ENCODE measurements around the gene PTX4. TPM values are rescaled to one million over a fixed set of nuclear protein-coding genes. Genes with fewer than 3 reads are reported as not detected.
"Not testable (repeated sequence)": the region's sequence is repeated elsewhere in the genome, so short reads cannot be mapped to it uniquely, and the experiment has no call there.

PTX4 gene
- total RNA-seq, 1 donor from 2014 or later, result not detected

- Mint-ChIP-seq H3K4me3 (no peak overlapping the region), H3K9me3 (no peaks in the 10 kb centered on the region), H3K4me1 (peaks cover 10% of the 10 kb centered on the region), H3K27ac (no peak overlapping the region), H3K36me3 (ENCODE audit: low read depth) (no peaks in the 10 kb centered on the region), H3K27me3 (no peaks in the 10 kb centered on the region)
- POLR2A ChIA-PET, result interaction anchor here (0.6 kb wide), 1 partner anchor 15 kb away, joined by 3 read pairs; no protein-coding TSS in a partner anchor
- no peak for DNase-seq
- CTCF ChIA-PET, result no interaction called here
- no peak for ATAC-seq (ENCODE audit: low read depth)
- TF ChIP-seq, protein P1, sequence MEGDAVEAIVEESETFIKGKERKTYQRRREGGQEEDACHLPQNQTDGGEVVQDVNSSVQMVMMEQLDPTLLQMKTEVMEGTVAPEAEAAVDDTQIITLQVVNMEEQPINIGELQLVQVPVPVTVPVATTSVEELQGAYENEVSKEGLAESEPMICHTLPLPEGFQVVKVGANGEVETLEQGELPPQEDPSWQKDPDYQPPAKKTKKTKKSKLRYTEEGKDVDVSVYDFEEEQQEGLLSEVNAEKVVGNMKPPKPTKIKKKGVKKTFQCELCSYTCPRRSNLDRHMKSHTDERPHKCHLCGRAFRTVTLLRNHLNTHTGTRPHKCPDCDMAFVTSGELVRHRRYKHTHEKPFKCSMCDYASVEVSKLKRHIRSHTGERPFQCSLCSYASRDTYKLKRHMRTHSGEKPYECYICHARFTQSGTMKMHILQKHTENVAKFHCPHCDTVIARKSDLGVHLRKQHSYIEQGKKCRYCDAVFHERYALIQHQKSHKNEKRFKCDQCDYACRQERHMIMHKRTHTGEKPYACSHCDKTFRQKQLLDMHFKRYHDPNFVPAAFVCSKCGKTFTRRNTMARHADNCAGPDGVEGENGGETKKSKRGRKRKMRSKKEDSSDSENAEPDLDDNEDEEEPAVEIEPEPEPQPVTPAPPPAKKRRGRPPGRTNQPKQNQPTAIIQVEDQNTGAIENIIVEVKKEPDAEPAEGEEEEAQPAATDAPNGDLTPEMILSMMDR (IDR thresholded peaks at IDR 0.05), result no peak
- intact Hi-C loops (cut with micrococcal nuclease), result no loop called here
Measured at GRCh38 chr16:1487395-1488053, 1.2 kb downstream of the PTX4 start.

DNA sequence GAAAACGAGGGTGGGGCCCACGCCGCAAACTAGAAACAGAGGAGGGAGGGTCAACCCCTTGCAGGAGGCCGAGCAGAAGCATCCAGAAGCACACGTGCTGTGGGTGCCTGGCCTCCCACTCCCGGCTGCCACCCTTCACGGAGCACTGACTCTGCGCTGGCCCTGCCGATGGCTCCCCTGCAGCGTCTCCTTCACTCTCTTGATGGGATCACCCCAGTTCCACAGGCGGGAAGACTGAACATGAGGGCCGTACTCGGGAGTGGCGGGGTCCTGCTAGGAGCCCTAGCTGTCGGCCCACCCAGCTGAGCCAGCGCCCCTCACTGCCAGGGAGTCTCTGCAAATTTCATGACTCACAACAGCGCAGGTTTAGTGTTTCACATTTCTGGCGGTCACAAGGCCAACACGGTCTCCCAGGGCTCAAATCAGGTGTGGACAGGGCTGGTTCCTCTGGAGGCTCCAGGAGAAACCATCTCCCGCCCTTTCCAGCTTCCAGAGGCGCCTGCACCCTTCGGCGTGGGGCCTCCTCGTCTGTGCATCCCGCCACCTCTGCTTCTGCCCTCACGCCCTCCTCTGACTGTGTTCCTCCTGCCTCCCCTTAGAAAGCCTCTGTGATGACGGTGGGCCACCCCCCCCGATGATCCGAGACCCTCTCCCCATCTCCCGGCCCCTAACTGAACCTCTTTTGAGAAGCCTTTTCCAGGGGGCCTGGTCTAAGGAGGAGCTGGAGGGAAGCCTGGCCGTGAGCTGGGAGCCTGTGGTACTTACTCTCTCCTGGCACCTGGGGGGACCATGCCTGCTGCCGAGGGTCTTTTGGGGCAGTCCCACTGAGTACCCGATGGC is 2.0 kb downstream of the PTX4 start:
- Mint-ChIP-seq H3K4me1 (peaks cover 14% of the 10 kb centered on the region), H3K27ac (no peak overlapping the region), H3K9me3 (no peaks in the 10 kb centered on the region), H3K27me3 (no peaks in the 10 kb centered on the region), H3K4me3 (no peak overlapping the region), H3K36me3 (ENCODE audit: low read depth) (no peaks in the 10 kb centered on the region)
- TF ChIP-seq, protein P1 (IDR thresholded peaks at IDR 0.05), result no peak
- intact Hi-C loops (cut with micrococcal nuclease), result no loop called here
- DNase-seq (no peak), ATAC-seq (ENCODE audit: low read depth) (no peak)
- CTCF ChIA-PET, result no interaction called here
- POLR2A ChIA-PET, result interaction anchor here (0.6 to 0.9 kb wide), 2 partner anchors 14 to 125 kb away, joined by 3 to 6 read pairs; partner anchors contain the start of gene IFT140

- no peak overlapping the region for H3K4me3 Mint-ChIP-seq
- intact Hi-C loops (cut with micrococcal nuclease), result no loop called here
- ATAC-seq (ENCODE audit: low read depth) (no peak), DNase-seq (no peak)
- no peaks in the 10 kb centered on the region for H3K27me3 Mint-ChIP-seq
- CTCF ChIA-PET, result no interaction called here
- H3K9me3 Mint-ChIP-seq, result peaks cover 3% of the 10 kb centered on the region
- H3K36me3 Mint-ChIP-seq (ENCODE audit: low read depth), result no peaks in the 10 kb centered on the region
- POLR2A ChIA-PET, result interaction anchor here (0.9 kb wide), 1 partner anchor 126 kb away, joined by 6 read pairs; the partner anchor contains the start of gene IFT140
- H3K27ac Mint-ChIP-seq, result no peak overlapping the region
- TF ChIP-seq, protein P1 (IDR thresholded peaks at IDR 0.05), result no peak
- peaks cover 18% of the 10 kb centered on the region for H3K4me1 Mint-ChIP-seq
Measured at GRCh38 chr16:1485847-1486496, 2.8 kb downstream of the PTX4 start.

DNA sequence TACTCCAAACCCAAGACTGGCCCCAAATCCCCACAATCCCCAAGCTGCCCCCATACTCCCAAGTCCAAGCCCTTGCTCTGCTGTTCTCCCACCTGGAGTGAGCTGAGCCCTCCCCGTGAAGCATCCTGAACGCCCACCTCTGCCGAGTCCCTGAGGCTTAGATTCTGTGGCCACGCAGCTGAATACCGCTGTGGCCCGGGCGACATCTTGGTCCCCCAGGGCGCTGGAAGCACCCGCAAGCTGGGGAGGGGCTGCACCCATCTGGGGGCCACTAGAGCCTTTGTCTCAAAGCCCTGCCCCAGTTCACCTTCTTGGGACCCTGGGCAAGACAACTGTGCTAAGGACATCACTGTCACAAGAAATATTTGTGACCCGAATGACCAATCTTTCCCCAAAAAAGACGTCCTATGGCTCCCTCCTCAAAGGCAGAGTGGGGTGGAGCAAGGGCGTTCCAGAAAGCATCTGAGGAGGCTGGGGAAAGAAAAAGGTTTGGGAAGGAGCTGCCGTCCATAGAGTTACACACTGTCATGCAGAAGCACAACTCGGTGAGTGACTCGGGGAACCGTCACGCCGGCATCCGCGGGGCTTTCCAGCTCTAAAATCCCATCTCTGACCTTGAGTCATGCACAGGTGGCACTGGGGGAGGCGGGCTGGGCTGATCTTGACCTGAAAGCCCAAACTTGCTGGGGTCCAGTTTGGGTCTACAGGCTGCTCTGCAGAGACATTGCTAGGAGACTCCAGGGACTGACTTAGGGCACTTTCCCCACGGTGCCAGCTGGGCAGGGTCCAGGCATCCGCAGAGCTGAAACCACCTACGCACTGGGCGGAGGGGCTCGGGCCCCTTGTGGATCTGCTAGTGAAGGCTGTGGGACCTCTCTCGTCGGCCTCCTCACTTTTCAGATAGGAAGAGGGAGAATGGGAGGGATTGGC is 6.6 kb downstream of the PTX4 start:
- DNase-seq (no peak), ATAC-seq (ENCODE audit: low read depth) (no peak)
- Mint-ChIP-seq H3K36me3 (ENCODE audit: low read depth) (no peaks in the 10 kb centered on the region), H3K9me3 (peaks cover 3% of the 10 kb centered on the region), H3K27me3 (no peaks in the 10 kb centered on the region), H3K4me1 (peaks cover 42% of the 10 kb centered on the region), H3K4me3 (no peak overlapping the region), H3K27ac (no peak overlapping the region)
- POLR2A ChIA-PET, result interaction anchor here (0.6 to 3.0 kb wide), 3 partner anchors 23 to 1034 kb away, joined by 3 to 22 read pairs (median 4); partner anchors contain the start of gene UQCC4
- TF ChIP-seq, protein P1 (IDR thresholded peaks at IDR 0.05), result no peak
- CTCF ChIA-PET, result no interaction called here
- intact Hi-C loops (cut with micrococcal nuclease), result no loop called here

GRCh38 chr16:1478937-1479336 is 9.8 kb downstream of the PTX4 start:
- H3K9me3 Mint-ChIP-seq; ATAC-seq (ENCODE audit: low read depth); intact Hi-C loops (cut with micrococcal nuclease); H3K4me3 Mint-ChIP-seq; H3K27me3 Mint-ChIP-seq; CTCF ChIA-PET; DNase-seq; H3K36me3 Mint-ChIP-seq (ENCODE audit: low read depth): not testable (repeated sequence)
- POLR2A ChIA-PET, result interaction anchor here (0.6 to 4.1 kb wide), 5 partner anchors 14 to 62 kb away, joined by 3 to 33 read pairs (median 12); partner anchors contain the start of genes TELO2 and UQCC4
- Mint-ChIP-seq H3K4me1 (peaks cover 55% of the 10 kb centered on the region), H3K27ac (peak overlapping the region; percentile 66)

Measured in activated B cell treated with CpG ODN at 0.5 μM for 24 hours (primary cell).